Liver (tissue), 3 donors: Measurements from ENCODE around the gene NFAT5.

Source experiments
- GABPA ChIP-seq, 2 donors: IDR thresholded peaks in 1 of 2; conservative IDR thresholded peaks in 1 of 2; 2 replicates each; pipeline ENCODE4 v1.6.1; 2016; ENCODE audit warnings: antibody characterized with exemption in 2 of 2, mild to moderate bottlenecking in 1 of 2, moderate library complexity in 1 of 2
- HNF4G ChIP-seq: IDR thresholded peaks from 2 replicates; pipeline ENCODE4 v1.6.1; 2016; ENCODE audit warnings: antibody characterized with exemption
- TF ChIP-seq, protein P1 (sequence below): fragments of 150-350 bp; IDR thresholded peaks from 2 replicates; pipeline ENCODE4 v1.5.1; 2017; ENCODE audit warnings: improper control_type of control experiment, low read depth, low read length; ENCODE audit not compliant: missing input control
- donor health status: healthy.
- donor health status: healthy.

DNA sequence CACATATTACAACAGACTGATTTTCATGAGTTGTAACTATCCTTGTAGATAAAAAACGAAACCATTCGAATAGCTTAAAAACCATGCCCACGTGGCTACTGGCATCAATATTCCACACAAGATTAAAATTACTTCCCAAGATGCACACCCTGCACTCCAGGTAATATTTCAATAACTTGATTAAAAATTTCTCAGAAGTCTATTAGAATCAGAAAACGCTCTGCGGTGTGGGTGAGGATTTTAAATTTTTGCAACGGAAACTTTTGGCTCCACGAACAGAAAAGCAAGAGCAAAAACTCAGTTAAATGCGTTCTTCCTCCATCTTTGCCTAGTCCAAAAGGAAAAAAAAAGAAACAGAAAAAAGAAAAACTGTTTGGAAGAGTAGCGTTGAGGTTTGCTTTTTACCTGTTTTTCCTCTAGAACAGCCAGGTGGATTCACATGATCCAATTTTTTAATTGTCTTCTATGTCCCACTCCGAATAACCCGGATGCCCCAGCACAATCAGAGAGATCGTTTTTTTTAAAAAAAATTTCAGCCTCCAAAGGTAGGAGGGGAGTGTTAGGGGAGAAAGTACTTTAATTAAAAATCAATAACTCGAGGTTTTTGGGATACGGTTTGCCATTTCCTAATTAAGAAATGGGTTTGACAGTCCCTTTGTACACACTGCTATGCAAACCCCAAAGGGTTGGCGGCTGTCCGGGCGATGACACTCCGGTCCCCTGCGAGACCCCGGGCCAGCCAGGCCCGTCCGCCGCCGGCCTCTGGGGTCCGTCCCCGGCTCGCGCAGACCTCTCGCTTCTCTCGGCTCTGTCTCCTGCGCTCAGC lies 708 bp upstream of the NFAT5 start:
- no peak for TF ChIP-seq GABPA (IDR thresholded peaks at IDR 0.05 in 1 of 2, conservative IDR thresholded peaks at IDR 0.05 in 1 of 2)
- TF ChIP-seq HNF4G: no peak
- TF ChIP-seq, protein P1, sequence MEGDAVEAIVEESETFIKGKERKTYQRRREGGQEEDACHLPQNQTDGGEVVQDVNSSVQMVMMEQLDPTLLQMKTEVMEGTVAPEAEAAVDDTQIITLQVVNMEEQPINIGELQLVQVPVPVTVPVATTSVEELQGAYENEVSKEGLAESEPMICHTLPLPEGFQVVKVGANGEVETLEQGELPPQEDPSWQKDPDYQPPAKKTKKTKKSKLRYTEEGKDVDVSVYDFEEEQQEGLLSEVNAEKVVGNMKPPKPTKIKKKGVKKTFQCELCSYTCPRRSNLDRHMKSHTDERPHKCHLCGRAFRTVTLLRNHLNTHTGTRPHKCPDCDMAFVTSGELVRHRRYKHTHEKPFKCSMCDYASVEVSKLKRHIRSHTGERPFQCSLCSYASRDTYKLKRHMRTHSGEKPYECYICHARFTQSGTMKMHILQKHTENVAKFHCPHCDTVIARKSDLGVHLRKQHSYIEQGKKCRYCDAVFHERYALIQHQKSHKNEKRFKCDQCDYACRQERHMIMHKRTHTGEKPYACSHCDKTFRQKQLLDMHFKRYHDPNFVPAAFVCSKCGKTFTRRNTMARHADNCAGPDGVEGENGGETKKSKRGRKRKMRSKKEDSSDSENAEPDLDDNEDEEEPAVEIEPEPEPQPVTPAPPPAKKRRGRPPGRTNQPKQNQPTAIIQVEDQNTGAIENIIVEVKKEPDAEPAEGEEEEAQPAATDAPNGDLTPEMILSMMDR: no peak
